ENCODE results near the gene PATJ. TPM values are rescaled to one million over a fixed set of nuclear protein-coding genes. Genes with fewer than 3 reads are reported as not detected.
"Not testable (repeated sequence)": the region's sequence is repeated elsewhere in the genome, so short reads cannot be mapped to it uniquely, and the experiment has no call there.

The PATJ gene
- total RNA-seq, 1 donor from 2014 or later = 86.8 TPM

GRCh38 chr1:61942856-61943255 lies 200.6 kb downstream of the PATJ start:
- no peak for DNase-seq (ENCODE audit: low spot score)

DNA sequence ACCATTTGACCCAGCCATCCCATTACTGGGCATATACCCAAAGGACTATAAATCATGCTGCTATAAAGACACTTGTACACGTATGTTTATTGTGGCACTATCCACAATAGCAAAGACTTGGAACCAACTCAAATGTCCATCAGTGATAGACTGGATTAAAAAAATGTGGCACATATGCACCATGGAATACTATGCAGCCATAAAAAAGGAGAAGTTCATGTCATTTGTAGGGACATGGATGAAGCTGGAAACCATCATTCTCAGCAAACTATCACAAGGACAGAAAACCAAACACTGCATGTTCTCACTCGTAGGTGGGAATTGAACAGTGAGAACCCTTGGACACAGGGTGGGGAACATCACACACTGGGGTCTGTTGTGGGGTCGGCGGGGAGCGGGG lies 206.4 kb downstream of the PATJ start:
- not testable (repeated sequence) for DNase-seq (ENCODE audit: low spot score)

GRCh38 chr1:61950418-61950817 lies 208.1 kb downstream of the PATJ start:
- no peak for DNase-seq (ENCODE audit: low spot score)

DNA sequence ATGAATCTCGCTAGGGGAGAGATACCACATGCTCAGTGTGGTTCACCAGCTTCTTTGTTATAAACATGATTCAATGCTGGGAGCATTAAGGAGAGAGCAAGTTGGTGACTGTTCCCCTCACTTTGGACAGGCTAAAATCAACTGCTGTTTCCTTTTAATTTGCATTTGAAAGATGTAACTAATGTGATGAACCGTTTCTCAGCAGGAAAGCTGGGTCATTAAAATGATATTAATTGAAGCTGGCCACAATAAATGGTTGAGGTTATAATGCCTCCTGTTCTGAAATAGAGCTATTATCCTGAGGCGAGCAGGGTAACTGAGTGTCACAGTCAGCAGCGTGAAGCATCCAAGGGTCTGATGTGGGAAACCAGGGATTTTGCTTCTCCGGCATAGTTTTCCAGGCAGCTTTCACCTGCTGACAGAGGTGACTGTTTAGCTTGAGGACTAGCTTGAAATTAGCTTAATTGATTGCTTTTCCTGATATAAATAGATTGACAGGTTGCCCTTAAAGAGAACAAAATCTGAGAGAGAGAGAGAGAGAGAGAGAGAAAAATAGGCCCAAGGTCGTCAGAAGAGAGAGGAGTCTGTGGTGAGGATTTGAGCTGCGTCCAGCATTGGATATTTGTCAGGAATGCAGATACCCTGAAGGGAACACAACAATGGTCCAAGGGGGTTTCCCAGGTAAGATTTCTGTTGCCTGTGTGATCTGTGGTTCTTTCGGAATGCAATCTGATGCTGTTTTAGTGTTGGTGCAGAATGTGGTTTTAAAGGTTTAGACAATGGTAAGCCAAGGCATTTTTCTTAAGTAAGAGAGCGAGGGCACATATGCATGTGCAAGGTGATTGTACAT lies 209.7 kb downstream of the PATJ start:
- DNase-seq (ENCODE audit: low spot score) = no peak

DNA sequence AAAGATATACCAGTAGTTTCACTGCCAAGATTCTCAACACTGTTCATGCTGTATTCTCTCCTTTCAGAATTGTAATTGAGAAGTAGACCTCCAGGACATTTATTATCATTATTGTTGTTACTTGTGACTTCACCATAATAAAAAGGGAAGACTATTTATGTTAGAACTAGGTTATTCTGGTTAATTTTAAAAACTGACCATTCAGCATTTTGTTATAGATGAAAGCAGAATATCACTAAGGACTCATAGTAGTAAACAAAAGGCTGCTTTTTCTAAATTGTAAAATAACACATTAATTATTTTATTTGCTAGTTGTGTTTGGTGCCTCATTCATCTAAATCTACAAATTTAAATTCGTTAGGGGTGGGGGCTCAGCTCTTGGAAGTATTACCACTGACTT lies 210.4 kb downstream of the PATJ start:
- no peak for DNase-seq (ENCODE audit: low spot score)

GRCh38 chr1:61953076-61953789 lies 211.0 kb downstream of the PATJ start:
- no peak for DNase-seq (ENCODE audit: low spot score)

GRCh38 chr1:61953790-61954150 lies 211.5 kb downstream of the PATJ start:
- DNase-seq (ENCODE audit: low spot score) = no peak

- no peak for DNase-seq (ENCODE audit: low spot score)
These were observed 213.0 kb downstream of the PATJ start for GRCh38 chr1:61955261-61955660.

- no peak for DNase-seq (ENCODE audit: low spot score)
These were observed 213.9 kb downstream of the PATJ start for GRCh38 chr1:61956016-61956645.

DNA sequence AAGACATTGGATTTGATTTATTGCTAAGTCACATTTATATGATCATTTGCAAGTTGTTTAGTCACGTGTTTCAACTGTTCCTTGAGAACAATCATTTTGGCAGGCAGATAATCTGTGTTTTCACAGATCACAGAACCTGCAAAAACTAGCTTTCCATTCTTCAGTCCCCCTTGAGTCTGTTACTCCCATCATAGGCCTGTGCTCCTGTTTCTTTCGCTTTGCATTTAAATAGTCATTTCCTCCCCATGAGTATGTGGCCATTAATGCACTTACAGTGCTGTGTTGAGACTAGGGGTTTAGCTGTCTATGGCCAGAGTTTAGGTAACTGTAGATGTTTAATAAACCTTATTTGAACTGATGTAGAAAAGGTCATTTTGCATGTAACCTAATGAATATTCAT lies 214.5 kb downstream of the PATJ start:
- DNase-seq (ENCODE audit: low spot score) = no peak

DNA sequence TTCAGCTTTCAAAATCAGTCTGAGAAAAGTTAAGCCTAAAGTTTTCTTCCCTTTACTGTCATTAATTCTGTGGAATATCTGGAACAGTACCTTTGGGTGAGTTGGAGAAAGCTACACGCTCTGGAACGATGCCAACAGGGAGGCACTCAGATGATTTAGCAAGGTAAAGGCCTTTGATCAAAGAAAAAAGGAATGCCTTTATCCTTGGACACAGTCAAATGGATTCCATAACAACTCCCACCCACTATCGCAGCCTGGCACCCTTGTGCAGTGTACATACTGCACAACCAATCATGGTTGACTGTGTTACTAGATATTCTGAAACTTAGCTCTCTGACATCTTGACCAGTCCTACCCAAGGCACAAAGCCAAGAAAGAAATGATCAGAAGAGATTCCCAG lies 218.7 kb downstream of the PATJ start:
- DNase-seq (ENCODE audit: low spot score) = no peak

- no peak for DNase-seq (ENCODE audit: low spot score)
These were observed 220.4 kb downstream of the PATJ start for GRCh38 chr1:61962631-61963030.

GRCh38 chr1:61966450-61967225 lies 224.4 kb downstream of the PATJ start:
- not testable (repeated sequence) for DNase-seq (ENCODE audit: low spot score)

- no peak for DNase-seq (ENCODE audit: low spot score)
These were observed 225.5 kb downstream of the PATJ start for GRCh38 chr1:61967750-61968149.

DNA sequence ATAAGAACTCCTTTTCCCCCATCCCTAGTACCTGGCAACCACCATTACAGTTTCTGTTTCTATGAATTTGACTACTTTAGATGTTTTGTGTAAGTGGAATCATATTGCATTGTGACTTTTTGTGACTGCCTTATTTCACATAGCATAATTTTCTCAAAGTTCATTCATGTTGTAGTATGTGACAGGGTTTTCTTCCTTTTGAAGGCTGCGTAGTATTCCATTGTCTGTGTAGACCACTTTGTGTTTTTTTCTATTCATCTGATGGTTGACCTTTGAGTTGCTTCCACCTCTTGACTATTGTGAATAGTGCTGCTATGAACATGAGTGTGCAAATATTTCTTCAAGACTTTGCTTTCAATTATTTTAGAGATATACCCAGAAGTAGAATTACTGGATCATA lies 226.6 kb downstream of the PATJ start:
- no peak for DNase-seq (ENCODE audit: low spot score)

- DNase-seq (ENCODE audit: low spot score) = no peak
These were observed 231.0 kb downstream of the PATJ start for GRCh38 chr1:61973100-61973837.

GRCh38 chr1:61975638-61976037 lies 233.4 kb downstream of the PATJ start:
- no peak for DNase-seq (ENCODE audit: low spot score)

DNA sequence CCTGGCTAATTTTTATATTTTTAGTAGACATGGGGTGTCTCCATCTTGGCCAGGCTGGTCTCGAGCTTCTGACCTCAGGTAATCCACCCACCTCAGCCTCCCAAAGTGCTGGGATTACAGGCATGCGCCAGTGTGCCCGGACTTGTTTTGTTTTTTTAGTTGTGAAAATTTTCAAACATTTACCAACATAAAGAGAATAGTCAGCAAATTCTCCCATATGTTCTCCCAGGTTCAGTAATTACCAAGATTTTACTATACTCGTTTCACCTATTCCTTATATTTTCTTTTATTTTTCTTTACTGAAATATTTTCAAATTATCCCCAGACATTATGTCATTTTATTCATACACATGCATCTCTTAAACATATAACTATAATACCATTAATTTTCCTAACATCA lies 234.3 kb downstream of the PATJ start:
- no peak for DNase-seq (ENCODE audit: low spot score)

GRCh38 chr1:61978796-61979195 lies 236.5 kb downstream of the PATJ start:
- DNase-seq (ENCODE audit: low spot score) = no peak

DNA sequence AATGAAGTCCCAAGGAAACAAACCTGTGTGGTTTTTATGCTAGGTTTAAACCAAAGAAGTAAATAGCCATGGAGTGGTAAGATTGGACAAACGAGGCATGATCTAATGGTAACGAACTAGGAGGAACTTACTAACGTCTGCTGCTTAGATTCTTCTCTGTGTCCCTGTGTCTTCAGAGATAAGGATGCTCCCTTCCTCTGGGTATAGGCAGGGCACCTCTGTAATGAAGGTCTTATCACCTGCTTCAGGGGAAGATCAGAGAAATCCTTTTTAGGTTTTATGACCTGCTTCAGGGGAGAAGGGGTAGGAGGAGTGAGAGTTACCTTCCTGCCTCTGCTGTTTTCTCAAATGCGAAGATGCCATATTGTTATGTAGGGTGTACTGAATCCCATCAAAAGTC lies 237.4 kb downstream of the PATJ start:
- no peak for DNase-seq (ENCODE audit: low spot score)

DNA sequence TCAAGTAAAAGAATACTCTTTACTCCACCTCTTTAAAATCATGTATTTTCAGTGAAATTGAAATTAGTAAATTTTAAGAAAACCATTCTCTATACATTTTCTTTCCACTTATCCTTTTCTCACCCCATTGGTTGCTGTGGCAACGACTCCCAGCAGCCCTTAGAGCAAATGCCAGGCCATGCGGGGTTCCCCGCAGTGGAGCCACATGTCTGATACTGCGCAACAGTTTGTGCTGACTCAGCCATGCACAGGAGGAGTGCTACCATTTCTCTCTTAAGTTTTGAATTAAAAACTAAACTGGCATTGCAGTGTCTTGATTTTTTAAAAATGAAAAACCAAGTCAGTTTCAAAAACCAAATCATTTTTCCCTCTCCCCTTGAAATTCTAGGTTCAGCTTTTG lies 238.3 kb downstream of the PATJ start:
- no peak for DNase-seq (ENCODE audit: low spot score)
